ENCODE data around the gene TMEM258. TPM values are rescaled to one million over a fixed set of nuclear protein-coding genes. Genes with fewer than 3 reads are reported as not detected.

The TMEM258 gene
- total and polyA plus RNA-seq, 10 of the 15 experiments (the other 5 are each of a cell fraction or from before 2014, with no cell fraction given), result 160 to 840 (median 326) TPM

DNA sequence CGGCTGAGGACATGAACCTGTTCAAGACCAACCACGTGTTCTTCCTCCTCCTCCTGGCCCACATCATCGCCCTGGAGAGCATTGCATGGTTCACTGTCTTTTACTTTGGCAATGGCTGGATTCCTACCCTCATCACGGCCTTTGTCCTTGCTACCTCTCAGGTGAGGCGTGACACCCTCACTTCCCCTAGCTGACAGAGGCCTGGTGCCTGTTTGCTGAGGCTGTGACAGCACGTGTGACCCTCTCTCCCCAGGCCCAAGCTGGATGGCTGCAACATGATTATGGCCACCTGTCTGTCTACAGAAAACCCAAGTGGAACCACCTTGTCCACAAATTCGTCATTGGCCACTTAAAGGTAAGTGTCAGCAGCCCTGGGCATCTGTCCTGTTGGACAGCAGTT, 48.0 kb upstream of the TMEM258 start:
- Histone ChIP-seq H3K9ac (ENCODE audit: control insufficient read depth, insufficient read depth, low read length) (no peak overlapping the region), H3K36me3 (ENCODE audit: control insufficient read depth in 2 of 2, insufficient read depth in 2 of 2, low read length in 1 of 2) (peaks cover 33 to 37% of the 10 kb centered on the region in 2 experiments), H3K27ac (ENCODE audit: control insufficient read depth, insufficient read depth) (no peak overlapping the region), H3K4me3 (no peak overlapping the region), H3K4me2 (ENCODE audit: control insufficient read depth, insufficient read depth) (no peak overlapping the region), H3K4me1 (ENCODE audit: control insufficient read depth, insufficient read depth, low read length) (peaks cover 4% of the 10 kb centered on the region; the same call in 1 of the 2 replicates), H2AFZ (ENCODE audit: control insufficient read depth, low read depth, low read length) (no peak overlapping the region), H3K9me3 (replicated peaks; ENCODE audit: control insufficient read depth, insufficient read depth, low read length) (no peaks in the 10 kb centered on the region), H4K20me1 (ENCODE audit: control insufficient read depth, insufficient read depth) (no peaks in the 10 kb centered on the region), H3K79me2 (ENCODE audit: control insufficient read depth, insufficient read depth, low read length) (peaks cover 22% of the 10 kb centered on the region), H3K27me3 (replicated peaks in 1 of 2; ENCODE audit: control insufficient read depth in 2 of 2, insufficient read depth in 2 of 2, low read length in 1 of 2) (no peaks in the 10 kb centered on the region)
- ChIA-PET RAD21 (ENCODE audit: unreplicated experiment) (no interaction called here), SMC1A (ENCODE audit: uncharacterized antibody, unreplicated experiment) (interaction anchor here (2.3 kb wide), 1 partner anchor 9 kb away, joined by 7 read pairs; no protein-coding TSS in a partner anchor), POLR2A (interaction anchor here (0.9 to 1.5 kb wide), 2 partner anchors 12 to 127 kb away, joined by 3 to 5 read pairs; partner anchors contain the start of genes FADS2 and FTH1), CTCF (interaction anchor here (1.1 kb wide), 2 partner anchors 42 to 268 kb away, joined by 3 read pairs; no protein-coding TSS in a partner anchor)
- no TSS peak for BruUV-seq (replicated peaks)
- in situ Hi-C loops (cut with MboI) (no loop called here), intact Hi-C loops (cut with micrococcal nuclease; ENCODE audit: unreplicated experiment) (no loop called here)
- DNase-seq (ENCODE audit: low read depth, low spot score) (no peak), FAIRE-seq (no peak), ATAC-seq (no peak)
- TF ChIP-seq IRF4 (IDR thresholded peaks at IDR 0.05; ENCODE audit: low read depth, low read length), result no peak
- TF ChIP-seq, protein P1, sequence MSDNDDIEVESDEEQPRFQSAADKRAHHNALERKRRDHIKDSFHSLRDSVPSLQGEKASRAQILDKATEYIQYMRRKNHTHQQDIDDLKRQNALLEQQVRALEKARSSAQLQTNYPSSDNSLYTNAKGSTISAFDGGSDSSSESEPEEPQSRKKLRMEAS (IDR thresholded peaks at IDR 0.05; ENCODE audit: low read depth, low read length), result no peak
- TF ChIP-seq POLR2A (IDR thresholded peaks at IDR 0.05; ENCODE audit: low read depth, low read length), result no peak
- no peak for TF ChIP-seq SIX5 (IDR thresholded peaks at IDR 0.05; ENCODE audit: low read depth, low read length, severe bottlenecking)
- TF ChIP-seq, protein P2, sequence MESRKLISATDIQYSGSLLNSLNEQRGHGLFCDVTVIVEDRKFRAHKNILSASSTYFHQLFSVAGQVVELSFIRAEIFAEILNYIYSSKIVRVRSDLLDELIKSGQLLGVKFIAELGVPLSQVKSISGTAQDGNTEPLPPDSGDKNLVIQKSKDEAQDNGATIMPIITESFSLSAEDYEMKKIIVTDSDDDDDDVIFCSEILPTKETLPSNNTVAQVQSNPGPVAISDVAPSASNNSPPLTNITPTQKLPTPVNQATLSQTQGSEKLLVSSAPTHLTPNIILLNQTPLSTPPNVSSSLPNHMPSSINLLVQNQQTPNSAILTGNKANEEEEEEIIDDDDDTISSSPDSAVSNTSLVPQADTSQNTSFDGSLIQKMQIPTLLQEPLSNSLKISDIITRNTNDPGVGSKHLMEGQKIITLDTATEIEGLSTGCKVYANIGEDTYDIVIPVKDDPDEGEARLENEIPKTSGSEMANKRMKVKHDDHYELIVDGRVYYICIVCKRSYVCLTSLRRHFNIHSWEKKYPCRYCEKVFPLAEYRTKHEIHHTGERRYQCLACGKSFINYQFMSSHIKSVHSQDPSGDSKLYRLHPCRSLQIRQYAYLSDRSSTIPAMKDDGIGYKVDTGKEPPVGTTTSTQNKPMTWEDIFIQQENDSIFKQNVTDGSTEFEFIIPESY (IDR thresholded peaks at IDR 0.05), result no peak
- no peak for TF ChIP-seq HDAC2 (IDR thresholded peaks at IDR 0.05)
- no peak for TF ChIP-seq RAD21 (IDR thresholded peaks at IDR 0.05; ENCODE audit: insufficient read depth, low read depth, low read length)
- no peak for TF ChIP-seq SIN3A (IDR thresholded peaks at IDR 0.05; ENCODE audit: low read depth, low read length)
- no peak for TF ChIP-seq NRF1 (conservative IDR thresholded peaks at IDR 0.05; ENCODE audit: low read depth, low read length)
- no peak for TF ChIP-seq FOS (IDR thresholded peaks at IDR 0.05; ENCODE audit: borderline replicate concordance, extremely low read depth, insufficient read length)
- 87% methylated on average over 7 of the region's 7 CpGs for WGBS (ENCODE audit: insufficient coverage, insufficient replicate concordance, low lambda C conversion rate, missing lambda C conversion rate)

All from GM12878 (cell line).